ENCODE data around the gene IDI2.
"Not testable (repeated sequence)": the region's sequence is repeated elsewhere in the genome, so short reads cannot be mapped to it uniquely, and the experiment has no call there.

The IDI2 gene

GRCh38 chr10:1037098-1037497 lies 11.4 kb upstream of the IDI2 start:
- DNase-seq (ENCODE audit: insufficient read length, low spot score) (no peak), FAIRE-seq (no peak)
- TF ChIP-seq POLR2A (IDR thresholded peaks at IDR 0.05; ENCODE audit: low read depth, low read length) = no peak

- TF ChIP-seq POLR2A (IDR thresholded peaks at IDR 0.05; ENCODE audit: low read depth, low read length) = no peak
- peak; percentile 41 for FAIRE-seq
- DNase-seq (ENCODE audit: insufficient read length, low spot score) = peak; percentile 22
These were observed 10.7 kb upstream of the IDI2 start for GRCh38 chr10:1036341-1036791.

- DNase-seq (ENCODE audit: insufficient read length, low spot score) (no peak), FAIRE-seq (no peak)
- no peak for TF ChIP-seq POLR2A (IDR thresholded peaks at IDR 0.05; ENCODE audit: low read depth, low read length)
These were observed 9.5 kb upstream of the IDI2 start for GRCh38 chr10:1035201-1035600.

- DNase-seq (ENCODE audit: insufficient read length, low spot score) (no peak), FAIRE-seq (no peak)
- no peak for TF ChIP-seq POLR2A (IDR thresholded peaks at IDR 0.05; ENCODE audit: low read depth, low read length)
These were observed 9.1 kb upstream of the IDI2 start for GRCh38 chr10:1034758-1035157.

- TF ChIP-seq POLR2A (IDR thresholded peaks at IDR 0.05; ENCODE audit: low read depth, low read length) = no peak
- FAIRE-seq = no peak
- no peak for DNase-seq (ENCODE audit: insufficient read length, low spot score)
These were observed 7.9 kb upstream of the IDI2 start for GRCh38 chr10:1033601-1034000.

GRCh38 chr10:1029838-1030237 lies 4.2 kb upstream of the IDI2 start:
- DNase-seq (ENCODE audit: insufficient read length, low spot score) (no peak), FAIRE-seq (no peak)
- TF ChIP-seq POLR2A (IDR thresholded peaks at IDR 0.05; ENCODE audit: low read depth, low read length) = no peak

GRCh38 chr10:1026578-1026977 lies 919 bp upstream of the IDI2 start:
- FAIRE-seq = no peak
- DNase-seq (ENCODE audit: insufficient read length, low spot score) = no peak
- TF ChIP-seq POLR2A (IDR thresholded peaks at IDR 0.05; ENCODE audit: low read depth, low read length) = no peak

GRCh38 chr10:1024103-1024502 lies 1.6 kb downstream of the IDI2 start:
- no peak for TF ChIP-seq POLR2A (IDR thresholded peaks at IDR 0.05; ENCODE audit: low read depth, low read length)
- FAIRE-seq (no peak), DNase-seq (ENCODE audit: insufficient read length, low spot score) (no peak)

- no peak for DNase-seq (ENCODE audit: insufficient read length, low spot score)
- no peak for TF ChIP-seq POLR2A (IDR thresholded peaks at IDR 0.05; ENCODE audit: low read depth, low read length)
- FAIRE-seq = no peak
These were observed 3.2 kb downstream of the IDI2 start for GRCh38 chr10:1022413-1022812.

GRCh38 chr10:1020958-1021357 lies 4.7 kb downstream of the IDI2 start:
- FAIRE-seq (no peak), DNase-seq (ENCODE audit: insufficient read length, low spot score) (no peak)
- TF ChIP-seq POLR2A (IDR thresholded peaks at IDR 0.05; ENCODE audit: low read depth, low read length) = no peak

- no peak for TF ChIP-seq POLR2A (IDR thresholded peaks at IDR 0.05; ENCODE audit: low read depth, low read length)
- no peak for FAIRE-seq
- DNase-seq (ENCODE audit: insufficient read length, low spot score) = no peak
These were observed 5.2 kb downstream of the IDI2 start for GRCh38 chr10:1020460-1020859.

GRCh38 chr10:1019362-1019761 lies 6.3 kb downstream of the IDI2 start:
- no peak for DNase-seq (ENCODE audit: insufficient read length, low spot score)
- no peak for FAIRE-seq
- no peak for TF ChIP-seq POLR2A (IDR thresholded peaks at IDR 0.05; ENCODE audit: low read depth, low read length)

- no peak for TF ChIP-seq POLR2A (IDR thresholded peaks at IDR 0.05; ENCODE audit: low read depth, low read length)
- FAIRE-seq (no peak), DNase-seq (ENCODE audit: insufficient read length, low spot score) (no peak)
These were observed 10.0 kb downstream of the IDI2 start for GRCh38 chr10:1015688-1016087.

GRCh38 chr10:1011696-1012095 lies 14.0 kb downstream of the IDI2 start:
- no peak for FAIRE-seq
- TF ChIP-seq POLR2A (IDR thresholded peaks at IDR 0.05; ENCODE audit: low read depth, low read length) = no peak
- no peak for DNase-seq (ENCODE audit: insufficient read length, low spot score)

- FAIRE-seq (no peak), DNase-seq (ENCODE audit: insufficient read length, low spot score) (no peak)
- no peak for TF ChIP-seq POLR2A (IDR thresholded peaks at IDR 0.05; ENCODE audit: low read depth, low read length)
These were observed 15.0 kb downstream of the IDI2 start for GRCh38 chr10:1010703-1011102.

- not testable (repeated sequence) for FAIRE-seq
These were observed 15.7 kb downstream of the IDI2 start for GRCh38 chr10:1009947-1010346.

More at GRCh38 chr10:1009947-1010346, 15.7 kb downstream of the IDI2 start:
- not testable (repeated sequence) for DNase-seq (ENCODE audit: insufficient read length, low spot score)
